H1 (cell line): ENCODE results near the gene TACC2. TPM values are rescaled to one million over a fixed set of nuclear protein-coding genes. Genes with fewer than 3 reads are reported as not detected.
A peak's percentile ranks its signal among the peaks of the same experiment; 100 is the strongest.

Experiments used
- CTCF ChIA-PET: fragments of 300-600 bp; sonication (Branson Sonifier 250); formaldehyde crosslinking; loops from one replicate; lab custom pipeline; 2021; ENCODE audit not compliant: partially characterized antibody; lab: Charles Lee
- POLR2A ChIA-PET: fragments of 300-600 bp; sonication (Branson Sonifier 250); formaldehyde crosslinking; loops from one replicate; lab custom pipeline; 2021; ENCODE audit warnings: inconsistent platforms; ENCODE audit not compliant: partially characterized antibody; lab: Charles Lee
- DNase-seq, 2 experiments: peaks; one replicate each; pipeline versions ENCODE4 v3.0.0 to v3.0.0-alpha.2; 2010 to 2022; ENCODE audit warnings: low spot score in 2 of 2, low read depth in 1 of 2, mixed read lengths in 1 of 2
- FAIRE-seq: peaks from 2 replicates; lab custom pipeline; 2011; peaks lifted over from hg19 to GRCh38; lab: Jason Lieb, UNC
- H2AFZ ChIP-seq: 2 replicates; pipeline ENCODE4 v1.8.1; 2012; ENCODE audit warnings: low read length, inconsistent platforms
- H2AK5ac ChIP-seq: 2 replicates; pipeline ENCODE4 v1.6.1; 2013; ENCODE audit warnings: low read depth, low read length
- H2BK120ac ChIP-seq: replicated peaks from 2 replicates; pipeline ENCODE3; 2013; ENCODE audit warnings: low read depth, low read length, inconsistent platforms
- H2BK12ac ChIP-seq: 2 replicates; pipeline ENCODE4 v1.6.1; 2013; ENCODE audit warnings: low read depth, low read length
- H2BK15ac ChIP-seq: 2 replicates; pipeline ENCODE4 v1.6.1; 2013; ENCODE audit warnings: low read length
- H2BK20ac ChIP-seq: 2 replicates; pipeline ENCODE4 v1.6.1; 2013; ENCODE audit warnings: low read length
- H2BK5ac ChIP-seq: 2 replicates; pipeline ENCODE4 v1.6.1; 2013; ENCODE audit warnings: low read depth, low read length
- H3K14ac ChIP-seq: 2 replicates; pipeline ENCODE4 v1.6.1; 2013; ENCODE audit warnings: inconsistent platforms; ENCODE audit not compliant: insufficient read length
- H3K18ac ChIP-seq: 2 replicates; pipeline ENCODE4 v1.6.1; 2013; ENCODE audit warnings: low read length; ENCODE audit errors: extremely low read depth
- H3K23ac ChIP-seq: 2 replicates; pipeline ENCODE4 v1.6.1; 2013; ENCODE audit warnings: inconsistent platforms; ENCODE audit not compliant: insufficient read length
- H3K23me2 ChIP-seq: 2 replicates; pipeline ENCODE4 v1.6.1; 2013; ENCODE audit warnings: low read depth, low read length
- H3K27ac ChIP-seq: 2 replicates; pipeline ENCODE4 v1.6.1; 2011; ENCODE audit warnings: low read depth, low read length, inconsistent platforms
- H3K27me3 ChIP-seq, 4 experiments: replicated peaks in 1 of 4; 1 replicate in 1 of 4; 2 replicates in 3 of 4; pipeline versions ENCODE4 v1.6.1 to v1.8.1; 2011 to 2013; ENCODE audit warnings: low read length in 3 of 4, mild to moderate bottlenecking in 3 of 4, inconsistent platforms in 2 of 4, mixed read lengths in 2 of 4, moderate library complexity in 1 of 4; ENCODE audit not compliant: control insufficient read depth in 3 of 4, insufficient read depth in 3 of 4; ENCODE audit errors: extremely low read depth in 1 of 4
- H3K36me3 ChIP-seq, 4 experiments: 2 replicates each; pipeline versions ENCODE4 v1.6.1 to v1.8.1; 2011 to 2013; ENCODE audit warnings: mild to moderate bottlenecking in 4 of 4, low read length in 3 of 4, moderate library complexity in 2 of 4, control low read depth in 1 of 4, inconsistent platforms in 1 of 4; ENCODE audit not compliant: insufficient read depth in 4 of 4, control insufficient read depth in 2 of 4
- H3K4ac ChIP-seq: replicated peaks from 2 replicates; pipeline ENCODE3; 2013; ENCODE audit warnings: low read length, low read depth, mixed read lengths, inconsistent platforms; ENCODE audit not compliant: insufficient read length
- H3K4me1 ChIP-seq, 4 experiments: replicated peaks in 1 of 4; 1 replicate in 1 of 4; 2 replicates in 3 of 4; pipeline versions ENCODE4 v1.6.1 to v1.8.1; 2011 to 2013; ENCODE audit warnings: low read length in 3 of 4, inconsistent platforms in 2 of 4, mixed read lengths in 1 of 4; ENCODE audit not compliant: insufficient read depth in 4 of 4, control insufficient read depth in 3 of 4
- H3K4me2 ChIP-seq, 2 experiments: 2 replicates each; pipeline versions ENCODE4 v1.6.1 to v1.8.1; 2011 to 2013; ENCODE audit warnings: low read depth in 2 of 2, low read length in 2 of 2, control low read depth in 1 of 2, inconsistent platforms in 1 of 2, mild to moderate bottlenecking in 1 of 2; ENCODE audit not compliant: insufficient read depth in 1 of 2
- H3K4me3 ChIP-seq, 4 experiments: fragments of 200-600, 300-600 bp in 1 of 4; sonication (generic), shearing (Covaris generic), sonication (Bioruptor Twin) in 1 of 4; 2 replicates each; pipeline versions ENCODE4 v1.5.1 to v1.8.1; 2011 to 2016; ENCODE audit warnings: low read length in 4 of 4, low read depth in 3 of 4, control low read depth in 2 of 4, inconsistent platforms in 2 of 4, mild to moderate bottlenecking in 2 of 4, mixed read lengths in 1 of 4, moderate library complexity in 1 of 4; ENCODE audit not compliant: insufficient read depth in 2 of 4; ENCODE audit errors: extremely low read depth in 1 of 4
- H3K56ac ChIP-seq: replicated peaks from 2 replicates; pipeline ENCODE3; 2013; ENCODE audit warnings: low read depth, mild to moderate bottlenecking, mixed read lengths, low read length, inconsistent platforms; ENCODE audit not compliant: insufficient read length
- H3K79me1 ChIP-seq: 2 replicates; pipeline ENCODE4 v1.6.1; 2013; ENCODE audit warnings: low read depth, low read length, control low read depth
- H3K79me2 ChIP-seq, 2 experiments: 2 replicates each; pipeline versions ENCODE4 v1.6.1 to v1.8.1; 2012 to 2013; ENCODE audit warnings: low read length in 2 of 2, mild to moderate bottlenecking in 2 of 2, inconsistent platforms in 1 of 2; ENCODE audit not compliant: insufficient read depth in 2 of 2, control insufficient read depth in 1 of 2
- H3K9ac ChIP-seq, 4 experiments: replicated peaks in 1 of 4; 1 replicate in 1 of 4; 2 replicates in 3 of 4; pipeline versions ENCODE4 v1.6.1 to v1.8.1; 2011 to 2013; ENCODE audit warnings: low read depth in 3 of 4, low read length in 3 of 4, control low read depth in 2 of 4, mild to moderate bottlenecking in 2 of 4, moderate library complexity in 2 of 4, inconsistent platforms in 1 of 4; ENCODE audit errors: extremely low read depth in 1 of 4
- H3K9me3 ChIP-seq, 2 experiments: 2 replicates each; pipeline versions ENCODE4 v1.6.1 to v1.8.1; 2012 to 2013; ENCODE audit warnings: mild to moderate bottlenecking in 2 of 2, moderate library complexity in 2 of 2, control low read depth in 1 of 2, inconsistent platforms in 1 of 2, low read depth in 1 of 2, low read length in 1 of 2, mixed read lengths in 1 of 2; ENCODE audit not compliant: insufficient read depth in 2 of 2
- H4K20me1 ChIP-seq, 2 experiments: replicated peaks in 1 of 2; 2 replicates each; pipeline versions ENCODE3 to v1.8.1; 2011 to 2013; ENCODE audit warnings: inconsistent platforms in 2 of 2, low read length in 2 of 2, mild to moderate bottlenecking in 1 of 2; ENCODE audit not compliant: insufficient read depth in 2 of 2, control insufficient read depth in 1 of 2
- H4K5ac ChIP-seq: 2 replicates; pipeline ENCODE4 v1.6.1; 2013; ENCODE audit warnings: low read length, low read depth, mixed read lengths, inconsistent platforms; ENCODE audit not compliant: insufficient read length
- H4K8ac ChIP-seq: 2 replicates; pipeline ENCODE4 v1.8.0; 2013; ENCODE audit warnings: mild to moderate bottlenecking, moderate library complexity, low read length, inconsistent platforms; ENCODE audit not compliant: insufficient read depth; ENCODE audit errors: extremely low read depth
- H4K91ac ChIP-seq: replicated peaks from 2 replicates; pipeline ENCODE3; 2013; ENCODE audit warnings: low read length, mixed read lengths, inconsistent platforms; ENCODE audit not compliant: insufficient read length
- CTCF ChIP-seq, 3 experiments: IDR thresholded peaks; 1 replicate in 2 of 3; 2 replicates in 1 of 3; pipeline versions ENCODE4 v1.5.1 to v1.6.1; 2011; ENCODE audit warnings: low read length in 3 of 3, mild to moderate bottlenecking in 3 of 3, inconsistent platforms in 2 of 3, low read depth in 1 of 3, moderate library complexity in 1 of 3; ENCODE audit not compliant: insufficient read depth in 1 of 3; ENCODE audit errors: control extremely low read depth in 1 of 3
- EZH2 ChIP-seq: fragments of 200-600 bp; sonication (generic); IDR thresholded peaks from 2 replicates; pipeline ENCODE4 v1.7.1; 2012; ENCODE audit warnings: low read depth, mild to moderate bottlenecking, moderate library complexity, low read length, inconsistent platforms; ENCODE audit not compliant: severe bottlenecking
- RNF2 ChIP-seq: fragments of 200-900, 300-1000 bp; sonication (generic); IDR thresholded peaks from 2 replicates; pipeline ENCODE4 v1.7.1; 2016; ENCODE audit warnings: borderline replicate concordance, low read depth, mild to moderate bottlenecking, antibody characterized with exemption, low read length; ENCODE audit not compliant: poor library complexity, severe bottlenecking; ENCODE audit errors: missing control alignments
- TCF12 ChIP-seq: IDR thresholded peaks from 2 replicates; pipeline ENCODE4 v1.6.1; 2011; ENCODE audit warnings: low read depth, mild to moderate bottlenecking, low read length
- USF2 ChIP-seq: IDR thresholded peaks from 2 replicates; pipeline ENCODE4 v1.6.1; 2011; ENCODE audit warnings: low read length, improper control_type of control experiment
- WGBS, 2 experiments: shearing (Covaris generic) in 1 of 2; methylation state at CpG; one replicate each; pipeline versions ENCODE4 v1.1.6 to v1.1.7; 2013 to 2015; ENCODE audit warnings: low lambda C conversion rate in 2 of 2, mixed read lengths in 2 of 2, inconsistent platforms in 1 of 2, low coverage in 1 of 2, missing lambda C conversion rate in 1 of 2; ENCODE audit not compliant: insufficient replicate concordance in 2 of 2, insufficient coverage in 1 of 2, insufficient read length in 1 of 2; ENCODE audit errors: extremely low coverage in 1 of 2, missing lambda C conversion rate in 1 of 2; 5-methylcytosine and 5-hydroxymethylcytosine counted together
- polyA plus RNA-seq, 7 experiments: library from polyadenylated mRNA; depleted of rRNA in 3 of 7; stranded (reverse) in 5 of 7; unstranded in 2 of 7; fragments of >200 nt in 5 of 7; fragments of 200-250 nt in 2 of 7; gene quantifications; 1 replicate in 5 of 7; 2 replicates in 1 of 7; 4 replicates in 1 of 7; pipeline versions ENCODE4 v1.2.1 to v1.2.3, GENCODE V29; 2011 to 2013; ENCODE audit warnings: missing spikeins in 2 of 7, mixed read lengths in 2 of 7
- total RNA-seq: library from RNA; stranded (reverse); fragmentation: NEBNext Ultra II Directional; extraction: Animal tissue kit (Norgen Biotek cat#: 25700); gene quantifications from 2 replicates; pipeline ENCODE4 v1.2.1, GENCODE V29; 2021

The TACC2 gene
- total and polyA plus RNA-seq, 2 of the 8 experiments (the other 6 are each of a cell fraction or from before 2014, with no cell fraction given), result 21.2 to 46.6 TPM

GRCh38 chr10:122165484-122166276, 176.7 kb downstream of the TACC2 start:
- Histone ChIP-seq H3K14ac (no peak overlapping the region), H3K18ac (no peak overlapping the region), H2AFZ (no peak overlapping the region), H2BK120ac (no peak overlapping the region), H2AK5ac (peak overlapping the region; percentile 83; the same call in 1 of the 2 replicates), H4K5ac (no peak overlapping the region), H3K27me3 (peaks cover 0 to 2% (median 0%) of the 10 kb centered on the region in 4 experiments; a peak in 1 of 7 replicates), H3K4me1 (peaks cover 12 to 39% (median 28%) of the 10 kb centered on the region in 4 experiments)
- WGBS, 2 experiments, result 78% methylated on average over 13 of the region's 13 CpGs; no CpG with 5 or more reads in 1 of the 2 experiments
- CTCF ChIA-PET, result interaction anchor here (0.6 to 4.5 kb wide), 10 partner anchors 11 to 97 kb away, joined by 3 to 30 read pairs (median 5); no protein-coding TSS in a partner anchor
- TF ChIP-seq TCF12 (no peak), USF2 (no peak), CTCF (IDR thresholded peaks at IDR 0.05; ENCODE audit: control extremely low read depth in 1 of 3, insufficient read depth in 1 of 3, low read depth in 1 of 3, low read length in 3 of 3) (no peak), RNF2 (no peak), EZH2 (no peak)
- TF ChIP-seq, all 59 proteins: peak for 0
- Histone ChIP-seq H3K36me3 (peaks cover 0 to 6% (median 0%) of the 10 kb centered on the region in 4 experiments; a peak in 1 of 8 replicates), H3K79me1 (peaks cover 20% of the 10 kb centered on the region), H2BK15ac (no peak overlapping the region; the same call in 1 of the 2 replicates), H3K9ac (peak overlapping the region in 1 of 4 experiments; percentile 91; a peak in 3 of 7 replicates), H3K4me2 (peak overlapping the region; percentile 95 to 98), H3K27ac (no peak overlapping the region), H4K20me1 (peaks cover 3 to 20% of the 10 kb centered on the region in 2 experiments), H3K4me3 (peak overlapping the region; percentile 73 to 87 (median 84); a peak in 5 of 8 replicates), H3K9me3 (no peaks in the 10 kb centered on the region), H4K91ac (no peak overlapping the region), H2BK5ac (no peak overlapping the region), H3K23ac (no peak overlapping the region), H4K8ac (no peak overlapping the region), H3K79me2 (peaks cover 6 to 68% of the 10 kb centered on the region in 2 experiments; a peak in 3 of 4 replicates), H3K23me2 (peaks cover 12% of the 10 kb centered on the region), H2BK20ac (no peak overlapping the region), H2BK12ac (peak overlapping the region; percentile 10; the same call in 1 of the 2 replicates), H3K4ac (no peak overlapping the region), H3K56ac (no peak overlapping the region)
- POLR2A ChIA-PET, result interaction anchor here (0.9 to 12.6 kb wide), 7 partner anchors 10 to 55 kb away, joined by 3 to 237 read pairs (median 5); no protein-coding TSS in a partner anchor
- no peak for DNase-seq
- no peak for FAIRE-seq
